Measurements from ENCODE around the gene NFX1. TPM values are rescaled to one million over a fixed set of nuclear protein-coding genes. Genes with fewer than 3 reads are reported as not detected.

Gene NFX1
- 10.8 and 10.9 TPM in 2 replicates for total RNA-seq (2014; rRNA removed; shearing (Covaris generic); ENCODE audit: low replicate concordance)

DNA sequence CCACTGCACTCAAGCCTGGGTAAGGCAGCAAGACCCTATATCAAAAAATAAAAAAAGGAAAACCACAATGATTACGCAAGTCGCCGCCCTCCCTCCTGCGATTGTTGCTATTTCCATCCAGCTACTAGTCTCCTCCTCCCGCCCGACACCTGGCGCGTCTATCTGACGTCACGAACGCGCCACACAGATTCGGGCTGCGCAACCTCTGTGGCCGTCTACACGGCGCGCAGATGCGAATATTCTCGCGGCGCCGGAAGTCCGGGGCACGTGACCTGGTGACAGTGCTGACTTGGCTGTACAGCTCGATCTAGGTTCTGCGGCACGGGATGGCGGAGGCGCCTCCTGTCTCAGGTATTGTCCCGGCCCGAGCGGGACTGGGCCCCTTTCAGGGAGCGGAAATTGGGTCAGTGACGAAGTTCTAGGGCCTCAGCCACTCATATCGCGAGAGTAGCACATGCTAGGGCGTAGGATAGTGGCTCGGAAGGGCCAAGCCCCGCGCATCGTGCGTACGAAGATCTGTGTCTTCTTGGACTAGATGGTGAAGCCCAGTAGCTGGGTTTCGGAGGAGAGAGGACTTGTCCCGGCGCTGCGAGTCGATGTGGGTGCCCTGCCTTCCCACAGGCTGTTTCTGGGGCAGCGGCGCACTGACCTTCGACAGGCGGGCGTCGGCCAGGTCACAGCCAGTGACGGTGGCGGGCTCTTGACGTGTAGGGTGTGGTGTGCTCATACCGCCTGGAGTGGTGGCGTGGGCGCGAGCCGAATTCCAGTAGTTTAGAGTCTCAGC lies at the start of gene NFX1:
TSS of gene NFX1 (plus strand) at position 270 of the 784 bp plus-strand sequence. CDS start at position 327, 57 bp downstream.
- DNase-seq (ENCODE audit: low read depth), result peak; percentile 95
- in situ Hi-C loops (cut with HindIII; ENCODE audit: low pct_unique_long_range_greater_than_20kb, low sequenced_read_pairs), result no loop called here

GRCh38 chr9:33241298-33241697 lies 49.0 kb upstream of the NFX1 start:
- in situ Hi-C loops (cut with HindIII; ENCODE audit: low pct_unique_long_range_greater_than_20kb, low sequenced_read_pairs), result no loop called here
- DNase-seq (ENCODE audit: low read depth), result no peak

DNA sequence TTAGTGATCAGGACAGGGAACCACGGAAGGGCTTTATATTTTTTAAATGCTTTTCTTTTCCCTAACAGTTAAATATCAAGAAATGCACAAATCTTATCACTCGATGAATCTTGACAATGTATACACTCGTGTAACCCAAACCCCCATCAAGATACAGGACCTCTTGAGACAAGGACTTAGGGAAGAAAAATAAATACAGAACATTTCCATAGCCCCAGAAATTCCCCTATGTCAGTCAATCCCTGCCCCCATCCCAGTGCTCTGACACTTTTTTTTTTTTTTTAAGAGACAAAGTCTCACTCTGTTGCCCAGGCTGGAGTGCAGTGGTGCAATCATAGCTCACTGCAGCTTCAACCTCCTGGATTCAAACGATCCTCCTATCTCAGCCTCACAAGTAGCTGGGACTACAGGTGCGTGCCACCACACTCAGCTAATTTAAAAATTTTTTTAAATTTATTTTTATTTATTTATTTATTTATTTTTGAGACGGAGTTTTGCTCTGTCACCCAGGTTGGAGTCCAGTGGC lies 47.6 kb upstream of the NFX1 start:
- DNase-seq (ENCODE audit: low read depth), result no peak
- in situ Hi-C loops (cut with HindIII; ENCODE audit: low pct_unique_long_range_greater_than_20kb, low sequenced_read_pairs), result no loop called here

- in situ Hi-C loops (cut with HindIII; ENCODE audit: low pct_unique_long_range_greater_than_20kb, low sequenced_read_pairs), result no loop called here
- no peak for DNase-seq (ENCODE audit: low read depth)
Measured at GRCh38 chr9:33244137-33244784, 46.1 kb upstream of the NFX1 start.

DNA sequence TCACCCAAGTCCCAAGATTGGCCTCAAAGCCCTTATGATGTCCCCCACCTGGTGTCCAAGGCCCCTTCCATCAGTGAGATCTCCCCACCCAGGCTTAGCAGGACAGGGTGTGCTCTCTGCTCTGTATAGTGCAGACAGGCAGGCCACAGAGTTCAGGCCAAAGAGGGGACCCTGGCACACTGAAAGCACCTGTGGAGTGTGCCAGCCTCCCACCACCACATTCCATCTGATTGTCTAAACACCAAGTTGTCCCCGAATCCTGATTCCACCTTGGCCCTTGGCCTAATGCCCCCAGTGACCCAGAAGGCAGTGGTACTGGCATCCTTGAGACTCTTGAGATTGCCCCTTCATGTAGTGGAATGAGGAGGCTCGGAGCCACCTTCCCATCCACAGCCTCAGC lies 45.0 kb upstream of the NFX1 start:
- in situ Hi-C loops (cut with HindIII; ENCODE audit: low pct_unique_long_range_greater_than_20kb, low sequenced_read_pairs), result no loop called here
- no peak for DNase-seq (ENCODE audit: low read depth)

DNA sequence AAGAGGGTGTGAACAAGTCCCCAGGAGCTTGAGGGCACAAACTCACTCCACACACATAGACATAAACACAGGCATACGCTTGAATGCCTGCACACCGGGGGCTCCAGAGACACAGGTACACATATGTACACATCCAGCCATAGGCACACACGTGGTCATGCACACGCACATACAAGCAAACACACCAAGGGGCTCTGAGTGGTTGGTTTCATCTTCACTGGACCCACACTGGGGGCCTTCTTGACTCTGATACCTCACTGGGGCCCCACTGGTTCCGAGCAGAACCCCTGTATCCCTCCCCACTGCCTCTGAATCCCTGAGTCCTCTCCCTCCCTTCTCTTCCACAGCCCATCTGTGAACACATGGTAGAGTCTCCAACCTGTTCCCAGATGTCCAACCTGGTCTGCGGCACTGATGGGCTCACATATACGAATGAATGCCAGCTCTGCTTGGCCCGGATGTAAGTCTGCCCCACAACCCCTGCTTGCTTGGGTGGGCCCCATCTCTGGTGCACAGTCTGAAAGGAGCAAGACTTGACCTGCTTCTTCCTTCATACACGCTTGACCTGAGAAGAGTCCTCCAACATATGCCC lies 44.0 kb upstream of the NFX1 start:
- in situ Hi-C loops (cut with HindIII; ENCODE audit: low pct_unique_long_range_greater_than_20kb, low sequenced_read_pairs), result no loop called here
- DNase-seq (ENCODE audit: low read depth), result no peak

DNA sequence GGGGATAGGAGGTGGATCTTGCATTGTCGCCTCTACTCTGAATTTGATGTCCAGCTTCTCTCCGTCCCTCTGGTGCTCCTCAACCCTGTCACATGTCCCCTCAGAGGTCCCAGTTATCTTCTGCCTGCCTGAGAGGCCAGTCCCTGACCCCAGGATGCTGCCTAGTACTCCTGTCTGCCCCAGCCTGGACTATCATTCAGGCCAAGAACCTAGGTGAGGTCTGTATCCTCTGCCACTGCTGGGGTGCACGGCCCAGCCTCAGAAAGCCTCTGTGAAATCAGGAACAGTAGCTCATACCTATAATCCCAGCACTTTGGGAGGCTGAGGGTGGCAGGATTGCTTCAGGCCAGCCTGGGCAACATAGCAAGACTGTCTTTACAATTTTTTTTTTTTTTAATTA lies 41.7 kb upstream of the NFX1 start:
- in situ Hi-C loops (cut with HindIII; ENCODE audit: low pct_unique_long_range_greater_than_20kb, low sequenced_read_pairs), result no loop called here
- DNase-seq (ENCODE audit: low read depth), result no peak

DNA sequence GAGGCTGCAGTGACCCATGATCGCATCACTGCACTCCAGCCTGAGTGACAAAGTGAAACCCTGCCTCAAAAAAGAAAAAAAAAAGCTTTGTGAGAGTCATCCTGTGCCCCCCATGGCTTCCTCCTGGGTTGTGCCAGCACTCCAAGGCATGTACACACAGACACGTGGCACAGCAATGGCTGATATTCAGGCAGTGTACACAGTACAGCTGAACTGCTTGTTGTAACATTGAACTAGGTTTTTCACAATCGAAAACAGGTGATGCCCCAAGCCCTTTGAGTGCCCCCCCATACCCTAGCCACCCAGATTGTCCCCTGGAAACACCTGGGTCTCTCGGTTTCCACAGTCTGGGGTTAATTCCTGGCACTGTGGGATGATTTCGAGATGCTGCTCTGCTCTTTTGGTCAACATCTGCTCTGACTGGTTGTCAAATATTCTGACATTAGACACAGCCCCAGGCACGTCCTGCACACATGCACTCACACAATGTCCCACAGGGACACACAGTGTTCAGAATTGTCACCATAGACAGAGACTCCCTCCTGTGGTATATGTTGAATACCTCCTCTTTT lies 41.1 kb upstream of the NFX1 start:
- DNase-seq (ENCODE audit: low read depth), result no peak
- in situ Hi-C loops (cut with HindIII; ENCODE audit: low pct_unique_long_range_greater_than_20kb, low sequenced_read_pairs), result no loop called here

GRCh38 chr9:33249983-33250382 lies 40.3 kb upstream of the NFX1 start:
- DNase-seq (ENCODE audit: low read depth), result no peak
- in situ Hi-C loops (cut with HindIII; ENCODE audit: low pct_unique_long_range_greater_than_20kb, low sequenced_read_pairs), result no loop called here

- DNase-seq (ENCODE audit: low read depth), result no peak
- in situ Hi-C loops (cut with HindIII; ENCODE audit: low pct_unique_long_range_greater_than_20kb, low sequenced_read_pairs), result no loop called here
Measured at GRCh38 chr9:33250458-33250995, 39.8 kb upstream of the NFX1 start.

DNA sequence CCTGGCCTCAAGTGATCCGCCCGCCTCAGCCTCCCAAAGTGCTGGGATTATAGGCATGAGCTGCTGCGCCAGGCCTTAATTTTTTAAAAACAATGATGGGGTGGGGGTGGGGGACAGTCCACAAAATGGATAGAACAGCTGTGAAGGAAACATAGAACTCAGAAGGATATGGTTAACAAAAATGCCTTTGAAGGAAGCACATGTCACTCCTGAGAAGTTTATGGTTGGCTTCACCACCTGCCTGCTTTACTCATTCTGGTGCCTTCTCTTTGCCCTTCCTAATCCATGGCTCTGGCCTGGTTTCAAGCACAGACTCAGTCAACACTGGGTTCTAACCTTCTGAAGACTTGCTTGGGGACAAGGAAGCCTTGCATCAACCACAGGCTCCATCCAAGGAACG lies 36.1 kb upstream of the NFX1 start:
- in situ Hi-C loops (cut with HindIII; ENCODE audit: low pct_unique_long_range_greater_than_20kb, low sequenced_read_pairs), result no loop called here
- no peak for DNase-seq (ENCODE audit: low read depth)

DNA sequence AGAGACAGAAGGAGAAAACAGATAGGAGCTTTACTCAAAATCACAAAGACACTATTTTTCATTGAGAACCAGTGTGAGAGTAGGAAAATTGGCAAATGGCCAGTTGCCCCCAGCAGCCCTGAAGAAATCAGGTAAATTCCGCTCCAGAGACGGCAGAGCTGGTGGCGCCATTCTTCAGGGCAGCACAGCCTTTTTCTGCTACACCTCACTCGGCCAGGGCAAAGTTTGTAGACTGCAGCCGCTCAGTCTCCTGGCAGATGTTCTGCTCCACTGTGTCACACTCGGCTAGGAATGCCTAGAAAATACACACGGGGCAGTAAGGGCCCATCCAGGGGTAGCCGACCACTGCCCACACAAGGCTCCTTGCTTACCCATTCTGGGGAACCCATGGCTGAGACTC lies 35.3 kb upstream of the NFX1 start:
- in situ Hi-C loops (cut with HindIII; ENCODE audit: low pct_unique_long_range_greater_than_20kb, low sequenced_read_pairs), result no loop called here
- no peak for DNase-seq (ENCODE audit: low read depth)

DNA sequence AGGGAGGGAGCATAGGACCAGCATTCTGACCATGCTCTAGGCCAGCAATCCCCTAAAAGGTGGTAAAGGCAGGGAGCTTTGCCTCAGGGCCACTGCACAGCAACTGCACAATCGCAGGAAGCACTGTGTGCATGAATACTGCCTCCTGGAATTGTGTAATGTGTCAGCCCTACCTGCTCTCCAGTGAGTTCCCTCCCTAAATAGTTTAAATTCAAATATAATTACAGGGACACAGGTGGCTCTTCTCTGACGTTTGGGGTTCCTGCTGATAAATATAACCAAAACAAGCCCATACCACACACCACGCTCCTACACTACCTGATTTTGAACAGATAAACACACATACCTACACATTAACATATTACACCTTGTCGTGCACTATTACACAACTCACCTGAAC lies 34.8 kb upstream of the NFX1 start:
- in situ Hi-C loops (cut with HindIII; ENCODE audit: low pct_unique_long_range_greater_than_20kb, low sequenced_read_pairs), result no loop called here
- no peak for DNase-seq (ENCODE audit: low read depth)

DNA sequence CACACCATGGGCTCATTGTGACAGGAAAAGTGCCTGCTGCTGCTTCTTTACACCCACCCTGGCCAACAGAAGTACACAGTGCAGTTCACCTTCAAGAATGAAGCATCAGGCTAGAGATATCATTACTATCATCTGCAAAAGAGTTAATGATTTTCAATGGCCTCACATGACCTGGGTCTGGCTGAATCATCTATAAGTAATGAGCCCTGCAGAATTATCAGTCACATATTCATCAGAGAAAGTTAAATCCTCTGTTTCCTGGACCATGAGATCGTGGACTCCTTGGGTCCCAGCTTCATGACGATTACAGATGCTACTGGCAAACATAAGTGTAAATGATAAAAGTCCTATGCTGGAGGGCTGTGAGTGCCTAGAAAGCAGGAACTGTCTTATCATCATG lies 34.1 kb upstream of the NFX1 start:
- in situ Hi-C loops (cut with HindIII; ENCODE audit: low pct_unique_long_range_greater_than_20kb, low sequenced_read_pairs), result no loop called here
- DNase-seq (ENCODE audit: low read depth), result peak; percentile 45

- no peak for DNase-seq (ENCODE audit: low read depth)
- in situ Hi-C loops (cut with HindIII; ENCODE audit: low pct_unique_long_range_greater_than_20kb, low sequenced_read_pairs), result no loop called here
Measured at GRCh38 chr9:33257276-33257675, 33.0 kb upstream of the NFX1 start.

- DNase-seq (ENCODE audit: low read depth), result no peak
- in situ Hi-C loops (cut with HindIII; ENCODE audit: low pct_unique_long_range_greater_than_20kb, low sequenced_read_pairs), result no loop called here
Measured at GRCh38 chr9:33260372-33260771, 29.9 kb upstream of the NFX1 start.

DNA sequence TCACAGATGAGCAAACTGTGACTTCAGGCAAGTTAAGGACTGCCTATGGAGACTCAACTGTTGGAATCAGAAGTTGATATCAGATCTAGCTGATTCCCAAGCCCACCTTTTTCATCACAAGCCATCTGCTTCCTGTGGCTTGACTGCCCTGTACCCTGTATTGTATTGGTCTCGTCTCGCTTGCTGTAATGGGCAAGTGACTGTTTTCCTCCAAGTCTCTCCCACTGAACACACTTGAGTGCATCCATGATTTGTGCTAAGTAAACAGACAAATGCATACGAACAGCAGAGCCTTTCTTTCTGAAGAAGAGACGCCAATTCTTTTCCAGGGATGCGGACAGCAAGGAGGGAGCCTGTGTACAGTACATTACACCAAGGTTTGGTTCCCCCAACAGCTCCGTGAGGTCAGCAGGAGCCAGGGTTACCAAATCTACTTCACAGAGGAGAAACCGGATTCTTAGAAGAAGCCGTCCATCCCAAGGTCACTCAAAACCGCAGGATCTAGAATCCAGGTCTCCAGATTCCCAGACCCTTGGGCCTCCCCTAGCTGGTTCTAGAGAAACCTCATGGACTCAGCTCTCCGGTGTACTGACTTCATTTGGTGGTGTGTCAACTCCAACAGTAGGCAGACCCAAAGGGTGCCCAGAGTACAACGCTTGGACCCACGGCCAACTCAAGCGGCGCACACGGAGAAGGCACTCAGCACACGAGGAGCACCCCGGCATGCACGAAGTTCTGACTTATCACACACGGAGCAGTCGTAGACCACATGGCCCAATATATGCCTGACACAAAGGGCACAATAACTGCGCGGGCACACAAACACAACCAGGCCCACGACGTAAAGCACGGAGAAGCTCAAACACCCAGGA lies 26.9 kb upstream of the NFX1 start:
- in situ Hi-C loops (cut with HindIII; ENCODE audit: low pct_unique_long_range_greater_than_20kb, low sequenced_read_pairs), result no loop called here
- no peak for DNase-seq (ENCODE audit: low read depth)

GRCh38 chr9:33264003-33264472 lies 26.3 kb upstream of the NFX1 start:
- DNase-seq (ENCODE audit: low read depth), result no peak
- in situ Hi-C loops (cut with HindIII; ENCODE audit: low pct_unique_long_range_greater_than_20kb, low sequenced_read_pairs), result no loop called here

Measured in Caki2 (cell line).